Muscle of leg (tissue), 11 donors: ENCODE data around the gene INO80D. TPM values are rescaled to one million over a fixed set of nuclear protein-coding genes. Genes with fewer than 3 reads are reported as not detected.
"Not testable (repeated sequence)": the region's sequence is repeated elsewhere in the genome, so short reads cannot be mapped to it uniquely, and the experiment has no call there.

Experiments
- DNase-seq: peaks from one replicate; pipeline ENCODE4 v3.0.0; 2013
- H3K27ac ChIP-seq: one replicate; pipeline ENCODE4 v1.5.1; 2013; ENCODE audit warnings: mild to moderate bottlenecking, low read length, control low read depth
- H3K27me3 ChIP-seq: one replicate; pipeline ENCODE4 v1.6.1; 2013; ENCODE audit warnings: low read length; ENCODE audit not compliant: control insufficient read depth, insufficient read depth
- H3K36me3 ChIP-seq: one replicate; pipeline ENCODE4 v1.6.1; 2013; ENCODE audit warnings: low read length; ENCODE audit not compliant: control insufficient read depth, insufficient read depth
- H3K4me1 ChIP-seq: one replicate; pipeline ENCODE4 v1.6.1; 2013; ENCODE audit warnings: low read length; ENCODE audit not compliant: control insufficient read depth, insufficient read depth
- H3K4me3 ChIP-seq: one replicate; pipeline ENCODE4 v1.5.1; 2013; ENCODE audit warnings: low read length, control low read depth
- H3K9me3 ChIP-seq: replicated peaks from 2 replicates; pipeline ENCODE4 v1.6.1; 2013; ENCODE audit warnings: low read depth, low read length; ENCODE audit not compliant: control insufficient read depth
- WGBS: methylation state at CpG from one replicate; pipeline ENCODE4 v1.1.5; 2013; ENCODE audit warnings: missing lambda C conversion rate; ENCODE audit not compliant: insufficient coverage; 5-methylcytosine and 5-hydroxymethylcytosine counted together
- polyA plus RNA-seq, 8 donors: library from polyadenylated mRNA; unstranded; fragments of 120-200 nt; gene quantifications; one replicate each; pipeline versions ENCODE4 v1.2.1 to v1.2.3, GENCODE V29; 2013; ENCODE audit warnings: inconsistent platforms in 1 of 8, low replicate concordance in 1 of 8; ENCODE audit not compliant: insufficient read length in 8 of 8, insufficient read depth in 1 of 8
- total RNA-seq: library from RNA; stranded (reverse); fragments of 120-200 nt; gene quantifications from one replicate; pipeline ENCODE4 v1.2.4, GENCODE V29; 2013

Gene INO80D
- total and polyA plus RNA-seq, 9 donors: 4.6 to 8.8 (median 7.4) TPM

DNA sequence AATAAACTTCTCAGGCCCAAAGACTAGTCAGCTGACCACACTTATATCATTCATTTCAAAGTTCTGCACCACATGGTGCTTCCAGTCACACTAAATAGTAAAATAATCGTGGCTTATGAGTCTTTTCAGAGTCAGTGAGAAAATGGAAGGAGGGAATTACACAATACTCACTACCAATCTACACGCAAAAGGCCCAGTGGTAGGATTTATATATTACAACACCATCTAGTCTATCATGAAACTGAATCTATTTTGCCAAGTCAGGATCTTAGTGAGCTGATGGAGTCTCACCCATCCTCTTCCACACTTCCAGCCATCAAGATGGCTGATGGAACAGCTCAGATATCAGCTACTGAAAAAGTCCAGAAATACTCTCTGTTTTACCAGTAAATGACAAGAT is 21.9 kb downstream of the INO80D start:
- DNase-seq: no peak
- Histone ChIP-seq H3K4me3 (no peak overlapping the region), H3K36me3 (peaks cover 10% of the 10 kb centered on the region), H3K27ac (no peak overlapping the region), H3K27me3 (no peaks in the 10 kb centered on the region), H3K9me3 (no peaks in the 10 kb centered on the region), H3K4me1 (no peaks in the 10 kb centered on the region)
- WGBS: no CpG with 5 or more reads among the region's 2 CpGs

DNA sequence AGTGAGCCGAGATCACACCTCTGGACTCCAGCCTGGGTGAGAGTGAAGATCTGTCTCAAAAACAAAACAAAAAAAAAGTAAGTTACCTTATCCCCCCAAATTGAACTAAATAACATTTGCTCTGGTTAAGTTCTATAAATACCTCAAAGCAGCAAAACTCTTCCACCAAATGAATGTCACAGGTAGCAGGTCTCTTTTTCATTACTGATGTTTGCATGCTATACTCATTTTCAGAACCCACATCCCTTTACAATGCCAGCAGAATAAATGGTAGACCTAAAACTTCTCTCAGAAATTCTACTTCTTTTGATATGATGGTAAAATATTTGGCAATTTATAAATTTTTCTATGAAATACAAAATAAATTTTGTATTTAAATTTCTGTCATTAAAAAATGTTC is 22.3 kb downstream of the INO80D start:
- Histone ChIP-seq H3K36me3 (peaks cover 10% of the 10 kb centered on the region), H3K4me1 (no peaks in the 10 kb centered on the region), H3K4me3 (no peak overlapping the region), H3K27ac (no peak overlapping the region), H3K9me3 (no peaks in the 10 kb centered on the region), H3K27me3 (no peaks in the 10 kb centered on the region)
- WGBS: no CpG with 5 or more reads among the region's 1 CpG
- no peak for DNase-seq

DNA sequence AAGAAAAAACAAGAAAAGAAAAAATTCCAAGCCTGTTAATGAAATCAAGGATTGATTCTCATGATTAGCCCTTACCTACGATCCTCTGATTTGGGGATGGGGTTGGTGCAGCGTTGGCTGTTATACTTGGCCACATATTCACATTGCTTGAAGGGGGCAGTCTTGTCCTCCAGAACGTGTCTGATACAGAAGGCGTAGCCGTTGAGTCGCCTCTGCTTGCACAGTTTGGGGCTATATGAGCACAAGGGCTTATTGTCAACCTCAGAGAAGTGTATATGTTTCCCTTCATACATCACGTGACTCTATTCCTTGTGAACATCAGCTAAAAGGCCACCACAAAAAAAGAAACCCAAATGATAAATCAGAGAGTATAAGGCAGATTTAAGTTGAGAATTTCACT is 23.2 kb downstream of the INO80D start:
- no peak for DNase-seq
- H3K4me3 ChIP-seq: no peak overlapping the region
- H3K9me3 ChIP-seq: no peaks in the 10 kb centered on the region
- no peak overlapping the region for H3K27ac ChIP-seq
- H3K27me3 ChIP-seq: no peaks in the 10 kb centered on the region
- peaks cover 10% of the 10 kb centered on the region for H3K36me3 ChIP-seq
- 83% methylated on average over 1 of the region's 7 CpGs for WGBS
- H3K4me1 ChIP-seq: no peaks in the 10 kb centered on the region

DNA sequence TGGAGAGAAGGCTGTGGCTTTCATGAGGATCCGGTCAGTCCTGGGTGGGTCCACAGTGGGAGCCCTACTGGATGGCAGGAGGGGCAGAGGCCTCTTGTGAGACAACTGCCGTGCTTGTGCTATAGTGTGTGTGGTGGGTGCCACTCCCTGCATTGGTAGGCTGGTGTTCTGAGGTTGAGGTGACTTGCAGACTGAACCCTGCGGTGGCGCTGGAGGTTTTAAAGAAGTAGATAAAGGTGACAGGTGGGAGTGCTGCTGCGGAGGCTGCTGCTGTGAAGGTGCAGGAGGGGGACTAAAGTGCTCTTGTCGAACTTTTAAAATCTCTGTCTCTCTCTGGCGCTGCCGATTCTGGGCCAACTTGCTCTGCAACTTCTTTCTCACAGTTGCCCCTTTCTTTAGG is 29.7 kb downstream of the INO80D start:
- no peak overlapping the region for H3K27ac ChIP-seq
- no peak for DNase-seq
- peaks cover 24% of the 10 kb centered on the region for H3K36me3 ChIP-seq
- H3K4me3 ChIP-seq: no peak overlapping the region
- WGBS: 95% methylated on average over 5 of the region's 8 CpGs
- H3K27me3 ChIP-seq: no peaks in the 10 kb centered on the region
- H3K4me1 ChIP-seq: no peaks in the 10 kb centered on the region
- H3K9me3 ChIP-seq: no peaks in the 10 kb centered on the region

DNA sequence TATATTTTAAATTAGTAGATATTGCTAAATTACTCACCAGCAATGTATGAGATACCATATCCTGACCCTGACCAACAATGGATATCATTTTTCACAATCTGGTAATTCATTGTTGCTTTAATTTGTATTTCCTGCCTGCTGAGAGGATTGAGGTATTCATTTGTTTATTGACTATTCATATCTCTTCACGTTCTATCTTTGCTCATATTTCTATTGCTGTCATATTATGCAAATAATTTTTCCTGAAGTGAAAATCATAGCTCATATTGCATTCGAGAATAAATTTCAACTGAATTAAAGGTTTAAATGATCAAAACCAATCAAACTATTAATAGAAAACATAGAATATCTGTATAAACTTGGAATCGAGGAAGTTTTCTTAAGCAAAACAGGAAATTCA is 31.0 kb downstream of the INO80D start:
- H3K36me3 ChIP-seq: peaks cover 23% of the 10 kb centered on the region

DNA sequence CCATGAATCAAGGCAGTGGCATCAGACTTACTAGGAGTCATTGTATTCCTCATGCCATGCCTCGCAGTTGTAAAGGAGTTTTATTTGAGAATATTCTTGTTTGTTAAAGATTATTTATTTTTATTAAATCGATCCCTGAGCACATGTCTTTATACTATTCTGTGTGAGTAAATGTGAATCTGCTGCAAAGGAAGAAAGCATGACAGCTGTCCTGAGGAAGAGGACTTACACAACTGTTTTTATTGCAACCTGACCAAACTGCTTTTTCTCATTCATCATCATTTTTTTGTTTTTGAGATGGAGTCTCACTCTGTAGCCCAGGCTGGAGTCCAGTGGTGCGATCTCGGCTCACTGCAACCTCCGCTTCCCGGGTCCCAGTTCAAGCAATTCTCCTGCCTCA is 34.1 kb downstream of the INO80D start:
- DNase-seq: no peak
- WGBS: 89% methylated on average over 4 of the region's 6 CpGs
- Histone ChIP-seq H3K27me3 (no peaks in the 10 kb centered on the region), H3K27ac (no peak overlapping the region), H3K36me3 (peaks cover 16% of the 10 kb centered on the region), H3K9me3 (no peaks in the 10 kb centered on the region), H3K4me1 (no peaks in the 10 kb centered on the region), H3K4me3 (no peak overlapping the region)

More for the DNA sequence above, 31.0 kb downstream of the INO80D start:
- no CpG with 5 or more reads among the region's 3 CpGs for WGBS
- H3K27ac ChIP-seq: no peak overlapping the region
- no peak overlapping the region for H3K4me3 ChIP-seq
- H3K27me3 ChIP-seq: no peaks in the 10 kb centered on the region
- H3K9me3 ChIP-seq: no peaks in the 10 kb centered on the region
- DNase-seq: no peak
- H3K4me1 ChIP-seq: no peaks in the 10 kb centered on the region

DNA sequence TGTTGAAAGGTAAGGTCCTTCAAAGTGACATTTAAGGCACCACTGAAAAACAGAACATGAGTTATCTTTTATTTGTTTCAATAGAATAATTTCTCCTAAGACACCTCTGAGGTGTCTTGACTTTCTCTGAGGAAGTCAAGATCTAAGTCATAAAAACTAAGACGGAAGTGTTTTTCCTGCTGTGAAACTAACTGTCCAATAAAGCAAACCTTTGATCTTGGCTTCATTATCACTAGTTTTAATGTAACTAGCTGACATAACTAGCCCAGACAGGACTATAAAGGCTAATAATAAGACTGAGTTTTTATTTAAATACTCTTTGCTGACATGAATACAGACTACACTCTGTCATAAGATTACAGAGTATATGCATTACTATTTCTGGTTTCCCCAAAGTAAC is 36.6 kb downstream of the INO80D start:
- no peaks in the 10 kb centered on the region for H3K27me3 ChIP-seq
- no peak overlapping the region for H3K4me3 ChIP-seq
- H3K36me3 ChIP-seq: peaks cover 4% of the 10 kb centered on the region
- H3K4me1 ChIP-seq: no peaks in the 10 kb centered on the region
- H3K27ac ChIP-seq: no peak overlapping the region
- DNase-seq: no peak
- WGBS: no CpG with 5 or more reads among the region's 1 CpG
- no peaks in the 10 kb centered on the region for H3K9me3 ChIP-seq

DNA sequence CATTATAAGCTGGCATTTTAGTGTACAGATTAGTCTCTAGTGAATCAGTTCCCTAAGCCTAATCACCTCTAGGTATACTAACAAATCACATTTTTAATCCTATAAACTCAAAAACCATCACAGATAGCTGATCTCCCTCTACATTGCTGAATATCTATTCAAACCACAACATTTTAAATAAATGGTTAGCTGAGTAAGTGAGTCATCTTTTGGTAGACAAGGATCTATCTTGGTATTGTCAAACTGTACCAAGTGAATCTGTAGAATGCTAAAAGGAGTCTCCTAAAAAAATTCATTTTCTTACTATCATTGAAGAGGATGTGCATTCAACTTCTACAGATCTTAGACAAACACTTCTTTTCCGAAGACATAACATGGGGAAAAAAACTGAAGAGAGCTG is 40.7 kb downstream of the INO80D start:
- no peak for DNase-seq
- no CpG with 5 or more reads among the region's 1 CpG for WGBS
- no peaks in the 10 kb centered on the region for H3K9me3 ChIP-seq
- H3K4me3 ChIP-seq: no peak overlapping the region
- H3K36me3 ChIP-seq: peaks cover 15% of the 10 kb centered on the region
- no peak overlapping the region for H3K27ac ChIP-seq
- no peaks in the 10 kb centered on the region for H3K4me1 ChIP-seq
- no peaks in the 10 kb centered on the region for H3K27me3 ChIP-seq

DNA sequence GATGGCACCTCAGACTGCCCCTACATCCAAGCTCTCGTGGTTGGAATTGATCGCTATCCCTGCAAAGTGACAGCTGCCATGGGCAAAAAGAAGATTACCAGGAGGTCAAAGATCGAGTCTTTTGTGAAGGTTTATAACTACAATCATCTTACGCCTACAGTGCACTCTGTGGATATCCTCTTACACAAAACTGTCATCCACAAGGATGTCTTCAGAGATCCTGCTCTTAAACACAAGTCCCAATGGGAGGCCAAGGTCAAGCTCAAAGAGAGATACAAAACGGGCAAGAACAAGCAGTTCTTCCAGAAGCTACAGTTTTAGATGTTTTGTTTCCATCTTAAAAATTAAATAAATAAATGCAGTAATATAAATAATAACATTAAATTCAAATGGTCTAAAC is 45.4 kb downstream of the INO80D start:
- Histone ChIP-seq H3K4me1 (no peaks in the 10 kb centered on the region), H3K27me3 (no peaks in the 10 kb centered on the region), H3K27ac (no peak overlapping the region), H3K36me3 (peaks cover 21% of the 10 kb centered on the region), H3K4me3 (no peak overlapping the region), H3K9me3 (no peaks in the 10 kb centered on the region)
- DNase-seq: no peak
- WGBS: 75% methylated on average over 2 of the region's 5 CpGs

DNA sequence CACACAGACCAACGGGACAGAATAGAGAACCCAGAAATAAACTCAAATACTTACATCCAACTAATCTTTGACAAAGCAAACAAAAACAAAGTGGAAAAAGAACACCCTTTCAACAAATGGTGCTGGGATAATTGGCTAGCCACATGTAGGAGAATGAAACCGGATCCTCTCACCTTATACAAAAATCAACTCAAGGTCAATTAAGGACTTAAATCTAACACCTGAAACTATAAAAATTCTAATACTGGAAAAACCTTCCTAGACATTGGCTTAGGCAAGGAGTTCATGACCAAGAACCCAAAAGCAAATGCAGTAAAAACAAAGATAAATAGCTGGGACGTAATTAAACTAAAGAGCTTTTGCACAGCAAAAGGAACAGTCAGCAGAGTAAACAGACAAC is 50.6 kb downstream of the INO80D start:
- WGBS: no CpG with 5 or more reads among the region's 3 CpGs
- not testable (repeated sequence) for H3K27ac ChIP-seq, H3K4me1 ChIP-seq, H3K4me3 ChIP-seq, H3K27me3 ChIP-seq, DNase-seq
- Histone ChIP-seq H3K36me3 (peaks cover 19% of the 10 kb centered on the region), H3K9me3 (peaks cover 10% of the 10 kb centered on the region)

DNA sequence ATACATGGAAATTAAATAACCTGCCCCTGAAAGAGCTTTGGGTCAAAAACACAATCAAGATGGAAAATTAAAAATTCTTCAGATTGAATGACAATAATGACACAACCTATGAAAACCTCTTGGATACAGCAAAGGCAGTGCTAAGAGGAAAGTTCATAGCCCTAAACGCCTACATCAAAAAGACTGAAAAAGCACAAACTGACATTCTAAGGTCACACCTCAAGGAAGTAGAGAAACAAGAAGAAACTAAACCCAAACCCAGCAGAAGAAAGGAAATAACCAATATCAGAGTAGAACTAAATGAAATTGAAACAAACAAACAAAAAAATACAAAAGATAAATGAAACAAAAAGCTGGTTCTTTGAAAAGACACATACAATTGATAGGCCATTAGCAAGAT is 52.5 kb downstream of the INO80D start:
- no CpG with 5 or more reads among the region's 1 CpG for WGBS
- not testable (repeated sequence) for H3K4me3 ChIP-seq, H3K4me1 ChIP-seq, H3K27me3 ChIP-seq, H3K27ac ChIP-seq, DNase-seq
- Histone ChIP-seq H3K36me3 (peaks cover 21% of the 10 kb centered on the region), H3K9me3 (peaks cover 10% of the 10 kb centered on the region)
